GM18868 (cell line): Measurements from ENCODE around the gene PIK3C2G.

ENCODE experiments used
- ATAC-seq: cut with Tn5 transposase; IDR thresholded peaks from one replicate; pipeline ENCODE4 v1.9.1; 2021; ENCODE audit warnings: mild to moderate bottlenecking, moderate library complexity; ENCODE audit not compliant: unreplicated experiment

The PIK3C2G gene

DNA sequence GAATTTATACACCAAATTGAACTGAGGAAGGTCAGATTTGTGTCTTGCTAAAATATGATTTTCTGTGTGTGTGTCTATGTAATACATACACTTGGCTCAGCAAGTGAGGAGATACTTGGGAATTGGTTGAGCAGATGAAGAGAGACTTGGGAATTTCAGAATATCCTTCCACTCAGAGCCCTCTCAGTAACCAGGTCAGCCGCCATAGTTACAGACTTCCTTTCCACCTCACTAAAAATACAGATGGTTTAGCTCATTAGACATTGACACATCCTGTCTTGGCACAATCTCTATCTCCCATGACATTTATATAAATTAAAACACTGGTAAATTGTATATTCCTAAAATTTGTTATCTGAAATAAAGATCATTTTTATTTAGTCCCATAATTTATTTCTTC, 15.9 kb downstream of the PIK3C2G start:
- ATAC-seq: no peak

DNA sequence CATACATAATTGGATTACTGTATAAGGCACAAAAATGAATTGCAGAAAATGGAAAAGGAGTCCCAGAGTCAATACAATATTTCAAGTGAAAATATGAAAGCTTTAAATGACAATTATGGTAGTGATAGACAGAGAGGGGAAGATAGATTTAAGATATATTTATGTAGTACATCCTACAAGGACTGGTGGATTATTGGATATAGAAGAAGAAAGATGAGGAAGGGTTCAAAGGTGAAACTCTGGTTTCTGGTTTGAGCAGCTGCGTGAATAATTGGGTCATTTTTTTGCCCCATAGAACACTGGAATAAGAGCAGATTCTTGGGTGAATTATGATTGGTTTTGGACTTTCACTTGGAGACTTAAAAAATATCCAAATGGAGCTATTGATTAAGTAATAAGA, 19.4 kb downstream of the PIK3C2G start:
- ATAC-seq: no peak

- ATAC-seq: no peak
Observed at GRCh38 chr12:18281941-18282340, 20.6 kb downstream of the PIK3C2G start.

- no peak for ATAC-seq
Observed at GRCh38 chr12:18283831-18284230, 22.5 kb downstream of the PIK3C2G start.

- no peak for ATAC-seq
Observed at GRCh38 chr12:18284386-18284785, 23.1 kb downstream of the PIK3C2G start.

- ATAC-seq: no peak
Observed at GRCh38 chr12:18285161-18285560, 23.8 kb downstream of the PIK3C2G start.

DNA sequence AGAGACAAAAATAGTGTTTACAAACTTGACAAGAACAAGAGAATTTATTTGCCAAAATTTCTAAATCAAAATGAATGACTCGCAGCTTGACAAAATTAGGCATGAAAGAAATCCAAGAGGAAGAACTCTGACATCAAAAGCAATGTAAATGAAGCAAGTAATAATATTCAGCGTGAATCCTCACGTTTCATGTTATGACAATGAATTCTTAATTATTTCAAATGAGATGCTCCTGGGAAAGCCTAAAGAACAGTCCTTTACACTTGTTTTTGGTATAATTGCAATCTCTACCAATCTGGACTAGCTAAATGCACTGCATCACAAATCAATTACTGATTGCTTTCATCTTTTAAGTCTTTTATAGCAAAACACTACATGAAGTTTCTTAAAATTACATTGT, 29.1 kb downstream of the PIK3C2G start:
- no peak for ATAC-seq

- no peak for ATAC-seq
Observed at GRCh38 chr12:18294889-18295288, 33.6 kb downstream of the PIK3C2G start.

- peak; percentile 67 for ATAC-seq
Observed at GRCh38 chr12:18296201-18296908, 35.0 kb downstream of the PIK3C2G start.

- ATAC-seq: no peak
Observed at GRCh38 chr12:18296909-18297280, 35.6 kb downstream of the PIK3C2G start.

DNA sequence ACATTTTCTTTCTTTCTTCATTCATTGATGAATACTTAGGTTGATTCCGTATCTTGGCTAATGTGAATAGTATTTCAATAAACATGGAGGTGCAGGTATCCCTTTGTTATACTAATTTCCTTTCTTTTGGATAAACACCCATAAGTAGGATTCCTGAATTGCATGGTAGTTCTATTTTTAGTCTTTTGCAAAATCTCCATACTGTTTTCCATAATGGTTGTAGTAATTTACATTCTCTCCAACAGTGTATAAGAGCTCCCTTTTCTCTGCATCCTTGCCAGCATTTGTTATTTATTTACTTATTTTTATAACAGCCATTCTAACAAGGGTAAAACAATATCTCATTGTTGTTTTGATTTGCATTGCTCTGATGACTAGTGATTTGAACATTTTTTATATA, 36.6 kb downstream of the PIK3C2G start:
- ATAC-seq: no peak

- no peak for ATAC-seq
Observed at GRCh38 chr12:18302809-18303430, 41.6 kb downstream of the PIK3C2G start.

DNA sequence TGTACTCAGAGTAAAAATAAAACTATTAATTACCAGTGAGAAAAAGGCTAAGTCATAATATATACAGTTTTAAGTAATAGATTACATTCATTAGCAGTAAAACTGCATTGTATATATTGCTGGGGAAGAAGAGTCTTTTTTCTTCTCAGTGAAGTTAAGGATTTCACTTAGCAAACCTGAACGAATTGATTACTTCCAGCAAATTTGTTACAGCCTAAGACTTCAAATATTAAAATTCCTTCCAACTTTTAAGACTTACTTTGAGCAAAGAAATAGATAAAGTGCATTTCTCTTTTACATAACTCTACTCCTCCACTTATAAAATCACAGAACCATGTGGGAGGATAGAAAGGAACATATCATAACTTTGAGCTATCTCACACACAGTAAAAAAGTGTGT, 43.3 kb downstream of the PIK3C2G start:
- ATAC-seq: no peak

DNA sequence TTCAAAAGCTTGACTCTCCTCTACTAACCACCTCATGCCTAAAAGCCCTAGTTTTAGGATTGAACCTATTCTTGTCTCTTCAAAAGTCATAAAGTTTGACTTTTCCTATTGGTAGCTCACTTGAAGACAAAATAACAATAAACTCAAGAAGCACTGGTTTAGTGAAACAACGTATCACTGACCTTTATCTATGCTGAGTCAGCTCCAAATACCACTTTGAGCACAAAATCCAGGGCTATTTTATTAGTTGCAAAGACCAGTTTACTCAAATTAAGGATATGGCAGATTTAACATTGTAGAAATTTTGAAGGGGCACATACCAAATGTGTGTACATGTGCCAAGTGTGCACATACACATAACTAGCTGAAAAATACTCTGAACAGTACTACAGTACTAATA, 45.0 kb downstream of the PIK3C2G start:
- no peak for ATAC-seq

GRCh38 chr12:18313306-18313705, 52.0 kb downstream of the PIK3C2G start:
- ATAC-seq: no peak

- peak; percentile 97 for ATAC-seq
Observed at GRCh38 chr12:18320036-18320617, 58.8 kb downstream of the PIK3C2G start.

GRCh38 chr12:18320976-18321375, 59.7 kb downstream of the PIK3C2G start:
- no peak for ATAC-seq

DNA sequence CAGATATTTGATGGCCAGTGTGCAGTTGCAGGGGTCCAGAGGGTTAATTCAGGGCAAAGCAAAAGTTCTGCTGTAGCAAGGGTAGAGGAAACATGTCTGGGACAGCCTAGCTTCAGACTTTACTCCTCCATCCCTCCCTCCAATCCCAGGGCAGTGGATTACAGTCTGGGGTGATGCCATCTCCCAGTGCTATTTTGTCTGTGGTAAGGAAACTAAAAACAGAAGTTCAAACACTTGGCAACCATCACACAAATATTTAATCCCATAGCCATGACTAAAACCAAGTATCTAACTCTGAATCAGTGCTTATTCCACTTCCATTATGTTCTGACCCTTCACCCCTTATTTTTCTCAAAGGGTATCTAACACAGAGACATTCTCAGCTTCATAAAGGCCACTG, 61.8 kb downstream of the PIK3C2G start:
- ATAC-seq: no peak

DNA sequence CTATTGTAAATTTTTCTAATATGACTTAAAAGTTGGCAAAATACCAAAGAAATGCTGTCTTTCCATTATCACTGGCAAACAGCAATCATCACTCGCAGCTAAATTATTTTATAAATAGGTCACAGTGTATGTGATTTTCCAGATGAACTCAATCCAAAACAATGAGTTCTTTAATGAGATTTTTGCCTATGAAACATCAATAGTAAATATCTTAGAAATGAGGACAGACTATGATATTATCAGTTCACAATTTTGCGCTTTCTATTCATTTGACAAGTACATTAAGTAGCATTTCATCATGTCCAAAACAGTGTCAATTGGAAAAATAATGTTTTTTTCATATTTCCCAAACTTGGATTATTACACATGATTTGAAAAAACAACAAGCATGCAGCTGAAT, 65.7 kb downstream of the PIK3C2G start:
- no peak for ATAC-seq

GRCh38 chr12:18332173-18332572, 70.9 kb downstream of the PIK3C2G start:
- no peak for ATAC-seq

DNA sequence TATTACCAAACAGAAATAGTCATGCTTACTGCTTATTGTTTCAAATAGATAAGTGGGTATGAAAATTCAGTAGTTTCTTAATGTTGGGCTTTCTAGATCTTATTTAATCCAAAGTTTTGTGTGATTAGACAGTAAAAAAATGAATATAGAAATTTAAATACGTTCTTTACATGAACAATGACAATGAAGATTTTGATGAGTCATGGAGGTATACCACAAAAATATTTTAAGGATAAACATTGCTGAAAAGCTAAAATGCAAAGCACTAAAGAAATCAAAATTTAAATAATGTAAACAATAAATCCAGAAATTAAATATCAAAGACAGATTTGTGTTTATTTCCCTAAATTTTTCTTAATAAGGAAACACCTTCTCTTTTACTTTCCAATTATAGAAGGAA, 78.3 kb downstream of the PIK3C2G start:
- no peak for ATAC-seq

GRCh38 chr12:18340186-18340585, 78.9 kb downstream of the PIK3C2G start:
- no peak for ATAC-seq
